Measurements from ENCODE around the gene RAB4A. TPM values are rescaled to one million over a fixed set of nuclear protein-coding genes. Genes with fewer than 3 reads are reported as not detected.

The RAB4A gene
- polyA plus RNA-seq, 3 donors = 52.2 to 54.7 (median 53.2) TPM

Other genes with a start within 250 kb of the RAB4A start
- 10 to 100 TPM in 1 of 3 donors, 1 to 10 TPM in 2; 9.1 to 10.2 (median 9.5) TPM for gene CCSAP, start 71.9 kb downstream of the RAB4A start, polyA plus RNA-seq (ENCODE audit: insufficient read length in 3 of 3)
- gene ACTA1, start 163.0 kb downstream of the RAB4A start, polyA plus RNA-seq (ENCODE audit: insufficient read length in 3 of 3) = 1 to 10 TPM; 1.1 to 1.6 (median 1.3) TPM
- gene NUP133, start 237.2 kb downstream of the RAB4A start, polyA plus RNA-seq (ENCODE audit: insufficient read length in 3 of 3) = 10 to 100 TPM; 46.9 to 49.3 (median 47.3) TPM